ENCODE measurements around the gene ZNF831.

DNA sequence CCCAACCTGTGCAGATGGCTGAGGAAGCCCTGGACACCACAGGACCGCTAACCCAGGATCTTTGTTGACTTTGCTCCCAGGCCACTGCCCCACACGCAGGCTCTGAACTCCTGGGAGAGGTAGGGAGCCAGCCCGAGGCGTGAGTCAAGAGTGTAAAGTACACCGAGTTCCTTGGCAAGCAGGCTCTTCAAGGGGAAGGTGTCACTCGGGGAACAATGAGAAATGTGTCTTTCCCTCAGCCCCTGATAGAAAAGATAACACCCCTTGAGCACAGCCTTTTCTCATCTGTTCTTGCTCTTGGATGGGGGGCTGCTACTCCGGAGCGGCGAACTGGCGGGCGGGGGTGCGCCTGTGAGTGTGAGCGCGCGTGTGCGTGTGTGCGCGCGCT, 136.3 kb downstream of the ZNF831 start:
- no peak for TF ChIP-seq POLR2AphosphoS5 (IDR thresholded peaks at IDR 0.05; ENCODE audit: low read depth)
- no peak for TF ChIP-seq REST (IDR thresholded peaks at IDR 0.05; ENCODE audit: insufficient replicate concordance, low read depth)
- TF ChIP-seq, protein P1, sequence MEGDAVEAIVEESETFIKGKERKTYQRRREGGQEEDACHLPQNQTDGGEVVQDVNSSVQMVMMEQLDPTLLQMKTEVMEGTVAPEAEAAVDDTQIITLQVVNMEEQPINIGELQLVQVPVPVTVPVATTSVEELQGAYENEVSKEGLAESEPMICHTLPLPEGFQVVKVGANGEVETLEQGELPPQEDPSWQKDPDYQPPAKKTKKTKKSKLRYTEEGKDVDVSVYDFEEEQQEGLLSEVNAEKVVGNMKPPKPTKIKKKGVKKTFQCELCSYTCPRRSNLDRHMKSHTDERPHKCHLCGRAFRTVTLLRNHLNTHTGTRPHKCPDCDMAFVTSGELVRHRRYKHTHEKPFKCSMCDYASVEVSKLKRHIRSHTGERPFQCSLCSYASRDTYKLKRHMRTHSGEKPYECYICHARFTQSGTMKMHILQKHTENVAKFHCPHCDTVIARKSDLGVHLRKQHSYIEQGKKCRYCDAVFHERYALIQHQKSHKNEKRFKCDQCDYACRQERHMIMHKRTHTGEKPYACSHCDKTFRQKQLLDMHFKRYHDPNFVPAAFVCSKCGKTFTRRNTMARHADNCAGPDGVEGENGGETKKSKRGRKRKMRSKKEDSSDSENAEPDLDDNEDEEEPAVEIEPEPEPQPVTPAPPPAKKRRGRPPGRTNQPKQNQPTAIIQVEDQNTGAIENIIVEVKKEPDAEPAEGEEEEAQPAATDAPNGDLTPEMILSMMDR (IDR thresholded peaks at IDR 0.05; ENCODE audit: insufficient read depth, low read length): no peak
- no peak for TF ChIP-seq GABPA (IDR thresholded peaks at IDR 0.05; ENCODE audit: low read depth)

Data from HL-60 (cell line).